Measurements from ENCODE around the gene LCN6.
A peak's percentile ranks its signal among the peaks of the same experiment; 100 is the strongest.
"Not testable (repeated sequence)": the region's sequence is repeated elsewhere in the genome, so short reads cannot be mapped to it uniquely, and the experiment has no call there.

LCN6 gene

GRCh38 chr9:136759001-136759400 lies 10.7 kb upstream of the LCN6 start:
- DNase-seq = no peak

- no peak for DNase-seq
These were observed 9.4 kb upstream of the LCN6 start for GRCh38 chr9:136757751-136758140.

GRCh38 chr9:136757328-136757727 lies 9.0 kb upstream of the LCN6 start:
- DNase-seq = no peak

- no peak for DNase-seq
These were observed 8.5 kb upstream of the LCN6 start for GRCh38 chr9:136756836-136757235.

GRCh38 chr9:136756134-136756438 lies 7.8 kb upstream of the LCN6 start:
- no peak for DNase-seq

- DNase-seq = not testable (repeated sequence)
These were observed 7.2 kb upstream of the LCN6 start for GRCh38 chr9:136755302-136756133.

GRCh38 chr9:136754626-136755301 lies 6.4 kb upstream of the LCN6 start:
- no peak for DNase-seq

GRCh38 chr9:136754059-136754572 lies 5.8 kb upstream of the LCN6 start:
- DNase-seq = peak; percentile 9

GRCh38 chr9:136753371-136754058 lies 5.2 kb upstream of the LCN6 start:
- DNase-seq = no peak

- no peak for DNase-seq
These were observed 3.5 kb upstream of the LCN6 start for GRCh38 chr9:136751814-136752213.

GRCh38 chr9:136751244-136751643 lies 2.9 kb upstream of the LCN6 start:
- no peak for DNase-seq

GRCh38 chr9:136750526-136750925 lies 2.2 kb upstream of the LCN6 start:
- no peak for DNase-seq

- no peak for DNase-seq
These were observed 614 bp upstream of the LCN6 start for GRCh38 chr9:136748666-136749611.

- DNase-seq = no peak
These were observed 914 bp downstream of the LCN6 start for GRCh38 chr9:136747161-136748060.

- no peak for DNase-seq
These were observed 1.7 kb downstream of the LCN6 start for GRCh38 chr9:136746621-136747020.

- DNase-seq = no peak
These were observed 2.2 kb downstream of the LCN6 start for GRCh38 chr9:136746155-136746490.

GRCh38 chr9:136745389-136746154 lies 2.8 kb downstream of the LCN6 start:
- DNase-seq = no peak

- DNase-seq = no peak
These were observed 3.6 kb downstream of the LCN6 start for GRCh38 chr9:136744773-136745172.

GRCh38 chr9:136743639-136744211 lies 4.6 kb downstream of the LCN6 start:
- no peak for DNase-seq

GRCh38 chr9:136742591-136743391 lies 5.5 kb downstream of the LCN6 start, which contains the start of gene LCN10:
LCN10 (minus strand) TSS chr9:136742940; CDS start chr9:136742903, 37 bp downstream.
- DNase-seq = peak; percentile 42
